Mucosa of descending colon (tissue), 3 donors: ENCODE measurements around the gene IL12A. TPM values are rescaled to one million over a fixed set of nuclear protein-coding genes. Genes with fewer than 3 reads are reported as not detected.

Experiments
- ATAC-seq: fragments of 200-7000 bp; cut with Tn5 transposase; one replicate; pipeline ENCODE4 v1.9.1; 2020; ENCODE audit warnings: mild to moderate bottlenecking, moderate library complexity
- DNase-seq, 3 donors: peaks; one replicate each; pipeline ENCODE4 v3.0.0-alpha.2; 2020
- H3K36me3 ChIP-seq: fragments of 200-600 bp; one replicate; pipeline ENCODE4 v1.8.0; 2021; ENCODE audit warnings: low read depth, mild to moderate bottlenecking
- H3K4me1 ChIP-seq: fragments of 200-600 bp; one replicate; pipeline ENCODE4 v1.8.0; 2021; ENCODE audit warnings: low read depth, mild to moderate bottlenecking
- H3K4me3 ChIP-seq: fragments of 200-600 bp; one replicate; pipeline ENCODE4 v1.8.0; 2021; ENCODE audit warnings: mild to moderate bottlenecking
- H3K9me3 ChIP-seq: fragments of 200-600 bp; one replicate; pipeline ENCODE4 v1.8.0; 2021; ENCODE audit warnings: mild to moderate bottlenecking
- intact Hi-C, 2 donors: fragments of 100-400 bp; cut with DNase I in 1 of 2; cut with micrococcal nuclease in 1 of 2; formaldehyde crosslinking; loops; one replicate each; pipeline versions ENCODE4 v1.11.0 to v1.11.1; 2022; cut with DNase I, micrococcal nuclease
- total RNA-seq, 3 donors: library from RNA; stranded (reverse); fragmentation: NEBNext Ultra II Directional in 2 of 3; extraction: Animal tissue kit (Norgen Biotek cat#: 25700) in 2 of 3; gene quantifications; one replicate each; pipeline versions ENCODE4 v1.2.1 to v1.2.4, GENCODE V29; 2021 to 2023
- TF ChIP-seq, protein P1 (sequence below): fragments of 200-600 bp; IDR thresholded peaks from one replicate; pipeline ENCODE4 v1.8.0; 2022; ENCODE audit warnings: antibody characterized with exemption, mild to moderate bottlenecking
- donor health status: DM: no; HTN: no; CAD: no; lungs with moderate emphysema.
- donor health status: DM: no; HTN: no; CAD: no.
- donor health status: DM: no; HTN: yes; CAD: no.

Gene IL12A
- total RNA-seq, 3 donors from 2014 or later: 0.23 to 2.3 (median 0.27) TPM

DNA sequence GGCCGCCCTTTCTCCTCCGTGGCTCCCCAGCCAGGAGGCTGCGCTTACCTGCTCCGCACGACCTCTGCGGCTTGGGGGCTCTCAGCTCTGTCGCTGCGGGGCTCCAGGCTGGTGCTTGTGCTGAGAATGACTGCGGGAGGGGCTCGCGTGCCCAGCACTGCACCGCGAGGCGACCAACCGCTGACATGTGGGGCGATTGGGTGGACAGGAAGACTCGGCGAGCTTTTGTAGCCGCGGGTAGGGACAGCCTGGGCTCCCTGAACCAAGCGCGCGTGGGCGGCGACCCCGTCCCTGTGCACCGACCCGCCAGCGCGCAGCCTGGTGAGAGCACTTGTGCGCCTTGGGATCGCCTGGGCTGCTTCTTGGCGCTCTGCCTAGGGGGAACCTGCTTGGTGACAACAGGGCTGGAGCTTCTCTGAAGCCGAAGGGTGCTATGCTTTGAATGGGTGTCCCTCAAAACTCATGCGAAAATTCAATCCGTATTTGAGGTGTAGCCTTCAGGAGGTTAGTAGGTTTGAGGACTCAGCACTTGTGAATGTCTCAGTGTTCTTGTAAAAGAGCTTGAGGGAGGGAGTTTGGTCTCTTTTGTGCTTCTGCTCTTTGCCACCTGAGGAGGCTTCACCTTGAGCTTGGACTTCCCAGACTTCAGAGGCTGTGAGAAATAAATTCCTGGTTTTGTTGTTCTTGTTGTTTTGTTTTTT lies 50.4 kb downstream of the IL12A start:
- intact Hi-C loops: loop anchor here (10.0 kb wide), 1 partner anchor 376 kb away; no protein-coding TSS in a partner anchor
- Histone ChIP-seq H3K4me1 (no peaks in the 10 kb centered on the region), H3K9me3 (peaks cover 5% of the 10 kb centered on the region), H3K36me3 (no peaks in the 10 kb centered on the region), H3K4me3 (no peak overlapping the region)
- no peak for ATAC-seq
- TF ChIP-seq, protein P1, sequence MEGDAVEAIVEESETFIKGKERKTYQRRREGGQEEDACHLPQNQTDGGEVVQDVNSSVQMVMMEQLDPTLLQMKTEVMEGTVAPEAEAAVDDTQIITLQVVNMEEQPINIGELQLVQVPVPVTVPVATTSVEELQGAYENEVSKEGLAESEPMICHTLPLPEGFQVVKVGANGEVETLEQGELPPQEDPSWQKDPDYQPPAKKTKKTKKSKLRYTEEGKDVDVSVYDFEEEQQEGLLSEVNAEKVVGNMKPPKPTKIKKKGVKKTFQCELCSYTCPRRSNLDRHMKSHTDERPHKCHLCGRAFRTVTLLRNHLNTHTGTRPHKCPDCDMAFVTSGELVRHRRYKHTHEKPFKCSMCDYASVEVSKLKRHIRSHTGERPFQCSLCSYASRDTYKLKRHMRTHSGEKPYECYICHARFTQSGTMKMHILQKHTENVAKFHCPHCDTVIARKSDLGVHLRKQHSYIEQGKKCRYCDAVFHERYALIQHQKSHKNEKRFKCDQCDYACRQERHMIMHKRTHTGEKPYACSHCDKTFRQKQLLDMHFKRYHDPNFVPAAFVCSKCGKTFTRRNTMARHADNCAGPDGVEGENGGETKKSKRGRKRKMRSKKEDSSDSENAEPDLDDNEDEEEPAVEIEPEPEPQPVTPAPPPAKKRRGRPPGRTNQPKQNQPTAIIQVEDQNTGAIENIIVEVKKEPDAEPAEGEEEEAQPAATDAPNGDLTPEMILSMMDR: no peak
- DNase-seq: peak in 1 of 3 donors; percentile 54

DNA sequence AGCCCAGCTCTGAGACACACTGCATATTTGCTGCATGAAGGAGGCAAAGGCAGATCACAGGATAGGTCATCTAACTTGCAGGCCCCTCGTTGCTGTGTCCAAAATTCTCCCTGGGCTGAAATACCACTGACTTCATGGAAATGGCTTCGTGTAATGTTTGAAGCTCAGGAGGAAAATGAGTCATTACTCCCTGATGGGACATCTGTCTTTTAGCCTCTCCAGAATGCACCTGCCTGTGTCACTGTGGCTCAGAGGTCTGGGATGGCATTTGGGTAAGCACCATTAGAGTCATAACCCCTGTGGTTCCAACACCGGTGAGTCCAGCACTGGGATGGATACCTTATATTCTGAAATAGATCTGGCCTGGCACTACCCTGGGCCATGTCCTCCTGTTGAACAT lies 51.5 kb downstream of the IL12A start:
- Histone ChIP-seq H3K9me3 (peaks cover 5% of the 10 kb centered on the region), H3K4me1 (no peaks in the 10 kb centered on the region), H3K36me3 (no peaks in the 10 kb centered on the region), H3K4me3 (no peak overlapping the region)
- ATAC-seq (no peak), DNase-seq (no peak)
- intact Hi-C loops: no loop called here
- TF ChIP-seq, protein P1: no peak

DNA sequence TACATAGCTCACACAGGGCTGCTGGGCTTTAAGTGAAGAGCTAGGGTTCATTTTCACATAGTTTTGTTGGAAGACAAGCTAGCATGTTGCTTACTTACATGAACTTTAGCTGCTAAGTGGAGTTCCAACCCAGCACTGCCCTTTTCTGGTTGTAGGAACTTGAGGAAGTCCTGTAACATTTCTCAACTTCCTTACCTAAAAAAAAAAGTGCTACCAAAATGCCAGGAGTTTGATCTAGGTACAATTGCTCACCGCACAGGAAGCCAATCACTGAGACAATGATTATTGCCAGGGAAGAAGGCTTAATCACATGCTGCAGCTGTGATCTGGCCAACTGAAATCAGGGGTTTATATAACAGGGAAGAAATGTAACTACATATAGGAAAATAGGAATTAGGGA lies 52.8 kb downstream of the IL12A start:
- no peak for DNase-seq
- no peaks in the 10 kb centered on the region for H3K36me3 ChIP-seq
- H3K9me3 ChIP-seq: peaks cover 5% of the 10 kb centered on the region
- TF ChIP-seq, protein P1: no peak
- no peak for ATAC-seq
- H3K4me3 ChIP-seq: no peak overlapping the region
- intact Hi-C loops: no loop called here
- no peaks in the 10 kb centered on the region for H3K4me1 ChIP-seq

DNA sequence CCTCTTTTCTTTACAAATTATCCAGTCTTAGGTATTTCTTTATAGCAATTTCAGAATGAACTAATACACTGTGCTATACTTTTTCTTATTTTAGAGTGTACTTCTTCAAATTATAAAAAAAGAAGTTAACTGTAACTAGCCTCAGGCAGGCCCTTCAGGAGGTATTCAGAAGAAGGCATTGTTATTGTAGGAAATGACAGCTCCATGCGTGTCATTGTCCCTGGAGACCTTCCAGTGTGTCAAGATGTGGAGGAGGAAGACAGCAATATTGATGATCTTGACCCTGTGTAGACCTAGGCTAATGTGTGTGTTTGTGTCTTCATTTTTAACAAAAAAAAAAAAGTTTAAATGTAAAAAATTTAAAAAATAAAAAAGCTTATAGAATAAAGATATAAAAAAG lies 55.5 kb downstream of the IL12A start:
- peaks cover 5% of the 10 kb centered on the region for H3K9me3 ChIP-seq
- no peak for ATAC-seq
- intact Hi-C loops: no loop called here

More for the DNA sequence above, 55.5 kb downstream of the IL12A start:
- H3K4me3 ChIP-seq: no peak overlapping the region
- H3K4me1 ChIP-seq: no peaks in the 10 kb centered on the region
- no peak for DNase-seq
- TF ChIP-seq, protein P1: no peak
- H3K36me3 ChIP-seq: no peaks in the 10 kb centered on the region

Other genes starting within 250 kb of the IL12A start
- 10 to 100 TPM in 1 of 3 donors, 1 to 10 TPM in 2; 1.1 to 11.6 (median 1.7) TPM for gene SCHIP1, start 149.0 kb upstream of the IL12A start, total RNA-seq
- gene C3orf80, start 236.6 kb downstream of the IL12A start, total RNA-seq: 10 to 100 TPM in 1 of 3 donors, 1 to 10 TPM in 1, under 1 TPM in 1; 0.38 to 20.0 (median 1.5) TPM